Measurements from ENCODE around the gene CCDC178.
"Not testable (repeated sequence)": the region's sequence is repeated elsewhere in the genome, so short reads cannot be mapped to it uniquely, and the experiment has no call there.

The CCDC178 gene

DNA sequence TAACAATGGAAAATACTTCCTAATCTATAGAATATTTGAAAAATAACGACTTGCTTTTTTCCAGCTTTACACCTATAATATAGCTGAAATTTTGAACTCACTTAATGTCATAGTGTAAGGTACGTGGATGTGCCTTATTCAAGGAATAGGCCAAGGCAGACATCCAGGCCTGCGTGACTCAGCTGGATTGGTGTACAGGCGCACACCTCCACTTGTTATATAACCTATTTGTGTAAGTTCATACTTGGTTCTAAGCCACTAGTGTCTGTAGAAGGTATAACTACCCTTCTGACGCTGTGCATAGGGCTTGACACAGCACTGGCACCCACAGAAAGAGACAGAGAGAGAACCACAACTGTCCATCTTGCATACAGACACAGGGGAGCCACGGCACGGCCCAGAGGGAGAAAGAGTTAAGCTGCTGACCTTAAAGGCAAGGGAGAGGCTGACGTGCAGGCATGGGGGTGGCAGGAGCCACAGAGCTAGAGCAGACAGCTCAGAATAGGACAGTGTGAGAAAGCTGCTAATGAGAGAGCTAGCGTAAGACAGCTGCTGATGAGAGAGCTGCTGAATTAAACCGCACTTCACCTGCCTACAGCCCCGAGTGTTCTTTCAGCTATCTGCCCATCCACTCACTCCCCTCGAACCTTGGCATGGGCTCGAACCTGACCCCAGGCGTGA is 16.1 kb downstream of the CCDC178 start:
- Histone ChIP-seq H3K9ac (ENCODE audit: low read length) (no peak overlapping the region), H3K4me1 (ENCODE audit: control insufficient read depth in 1 of 2, insufficient read depth in 2 of 2, low read length in 2 of 2) (no peaks in the 10 kb centered on the region), H3K79me1 (ENCODE audit: low read length) (no peaks in the 10 kb centered on the region), H3K4me2 (ENCODE audit: low read length) (no peak overlapping the region), H2BK5ac (ENCODE audit: low read depth, low read length, poor library complexity) (no peak overlapping the region), H3K27me3 (ENCODE audit: insufficient read depth, low read length) (no peaks in the 10 kb centered on the region), H3K36me3 (ENCODE audit: control insufficient read depth in 1 of 2, insufficient read depth in 2 of 2, low read length in 2 of 2) (no peaks in the 10 kb centered on the region), H3K9me3 (ENCODE audit: insufficient read depth, low read depth, low read length) (no peaks in the 10 kb centered on the region), H4K91ac (ENCODE audit: low read depth, low read length) (no peak overlapping the region), H3K4me3 (ENCODE audit: low read depth, low read length) (no peak overlapping the region), H4K8ac (ENCODE audit: low read depth, low read length) (no peak overlapping the region), H2AK5ac (ENCODE audit: low read length) (no peak overlapping the region), H3K23ac (ENCODE audit: low read length) (no peak overlapping the region), H2BK12ac (ENCODE audit: low read length) (no peak overlapping the region), H3K4ac (ENCODE audit: low read depth, low read length) (no peak overlapping the region), H2BK120ac (ENCODE audit: insufficient read depth, low read length, poor library complexity) (no peak overlapping the region), H3K79me2 (ENCODE audit: control insufficient read depth, insufficient read depth, low read length, poor library complexity) (no peaks in the 10 kb centered on the region), H2AFZ (ENCODE audit: insufficient read depth, low read length, poor library complexity) (no peak overlapping the region), H3K14ac (ENCODE audit: low read length) (no peak overlapping the region), H3K18ac (ENCODE audit: low read length) (no peak overlapping the region), H3K27ac (ENCODE audit: low read depth, low read length) (no peak overlapping the region), H4K12ac (ENCODE audit: low read depth, low read length) (no peak overlapping the region)
- WGBS (ENCODE audit: extremely low coverage, insufficient coverage, insufficient read length), result no CpG with 5 or more reads among the region's 14 CpGs
- no peak for DNase-seq

- H4K91ac ChIP-seq (ENCODE audit: low read depth, low read length), result no peak overlapping the region
- no peaks in the 10 kb centered on the region for H3K27me3 ChIP-seq (ENCODE audit: insufficient read depth, low read length)
- no peak for DNase-seq
- no peak overlapping the region for H3K4me2 ChIP-seq (ENCODE audit: low read length)
- H3K14ac ChIP-seq (ENCODE audit: low read length), result no peak overlapping the region
- H4K8ac ChIP-seq (ENCODE audit: low read depth, low read length), result no peak overlapping the region
- no peak overlapping the region for H3K9ac ChIP-seq (ENCODE audit: low read length)
- H3K79me1 ChIP-seq (ENCODE audit: low read length), result no peaks in the 10 kb centered on the region
- H2AFZ ChIP-seq (ENCODE audit: insufficient read depth, low read length, poor library complexity), result no peak overlapping the region
- no peak overlapping the region for H2AK5ac ChIP-seq (ENCODE audit: low read length)
- H3K23ac ChIP-seq (ENCODE audit: low read length), result no peak overlapping the region
- WGBS (ENCODE audit: extremely low coverage, insufficient coverage, insufficient read length), result no CpG with 5 or more reads among the region's 1 CpG
- no peaks in the 10 kb centered on the region for H3K79me2 ChIP-seq (ENCODE audit: control insufficient read depth, insufficient read depth, low read length, poor library complexity)
- no peaks in the 10 kb centered on the region for H3K9me3 ChIP-seq (ENCODE audit: insufficient read depth, low read depth, low read length)
- H2BK12ac ChIP-seq (ENCODE audit: low read length), result no peak overlapping the region
- H3K27ac ChIP-seq (ENCODE audit: low read depth, low read length), result no peak overlapping the region
- H2BK120ac ChIP-seq (ENCODE audit: insufficient read depth, low read length, poor library complexity), result no peak overlapping the region
- no peak overlapping the region for H2BK5ac ChIP-seq (ENCODE audit: low read depth, low read length, poor library complexity)
- no peak overlapping the region for H3K18ac ChIP-seq (ENCODE audit: low read length)
- no peak overlapping the region for H3K4me3 ChIP-seq (ENCODE audit: low read depth, low read length)
- no peak overlapping the region for H3K4ac ChIP-seq (ENCODE audit: low read depth, low read length)
- H3K4me1 ChIP-seq (ENCODE audit: control insufficient read depth in 1 of 2, insufficient read depth in 2 of 2, low read length in 2 of 2), result no peaks in the 10 kb centered on the region
- H4K12ac ChIP-seq (ENCODE audit: low read depth, low read length), result no peak overlapping the region
- no peaks in the 10 kb centered on the region for H3K36me3 ChIP-seq (ENCODE audit: control insufficient read depth in 1 of 2, insufficient read depth in 2 of 2, low read length in 2 of 2)
Observed at GRCh38 chr18:33421225-33421624, 19.3 kb downstream of the CCDC178 start.

GRCh38 chr18:33404244-33404873 is 36.2 kb downstream of the CCDC178 start:
- Histone ChIP-seq H3K36me3 (ENCODE audit: control insufficient read depth in 1 of 2, insufficient read depth in 2 of 2, low read length in 2 of 2) (no peaks in the 10 kb centered on the region), H3K27me3 (ENCODE audit: insufficient read depth, low read length) (no peaks in the 10 kb centered on the region), H4K12ac (ENCODE audit: low read depth, low read length) (no peak overlapping the region), H3K9me3 (ENCODE audit: insufficient read depth, low read depth, low read length) (no peaks in the 10 kb centered on the region), H3K79me2 (ENCODE audit: control insufficient read depth, insufficient read depth, low read length, poor library complexity) (no peaks in the 10 kb centered on the region), H3K9ac (ENCODE audit: low read length) (no peak overlapping the region), H3K18ac (ENCODE audit: low read length) (no peak overlapping the region), H2AK5ac (ENCODE audit: low read length) (no peak overlapping the region), H3K23ac (ENCODE audit: low read length) (no peak overlapping the region), H3K4me1 (ENCODE audit: control insufficient read depth in 1 of 2, insufficient read depth in 2 of 2, low read length in 2 of 2) (no peaks in the 10 kb centered on the region), H3K4me2 (ENCODE audit: low read length) (no peak overlapping the region), H4K91ac (ENCODE audit: low read depth, low read length) (no peak overlapping the region), H3K4me3 (ENCODE audit: low read depth, low read length) (no peak overlapping the region), H3K4ac (ENCODE audit: low read depth, low read length) (no peak overlapping the region), H2BK120ac (ENCODE audit: insufficient read depth, low read length, poor library complexity) (no peak overlapping the region), H3K79me1 (ENCODE audit: low read length) (no peaks in the 10 kb centered on the region), H3K14ac (ENCODE audit: low read length) (no peak overlapping the region), H2BK5ac (ENCODE audit: low read depth, low read length, poor library complexity) (no peak overlapping the region), H4K8ac (ENCODE audit: low read depth, low read length) (no peak overlapping the region), H2BK12ac (ENCODE audit: low read length) (no peak overlapping the region), H3K27ac (ENCODE audit: low read depth, low read length) (no peak overlapping the region), H2AFZ (ENCODE audit: insufficient read depth, low read length, poor library complexity) (no peak overlapping the region)
- peak in 1 of 2 donors; percentile 1 for DNase-seq

DNA sequence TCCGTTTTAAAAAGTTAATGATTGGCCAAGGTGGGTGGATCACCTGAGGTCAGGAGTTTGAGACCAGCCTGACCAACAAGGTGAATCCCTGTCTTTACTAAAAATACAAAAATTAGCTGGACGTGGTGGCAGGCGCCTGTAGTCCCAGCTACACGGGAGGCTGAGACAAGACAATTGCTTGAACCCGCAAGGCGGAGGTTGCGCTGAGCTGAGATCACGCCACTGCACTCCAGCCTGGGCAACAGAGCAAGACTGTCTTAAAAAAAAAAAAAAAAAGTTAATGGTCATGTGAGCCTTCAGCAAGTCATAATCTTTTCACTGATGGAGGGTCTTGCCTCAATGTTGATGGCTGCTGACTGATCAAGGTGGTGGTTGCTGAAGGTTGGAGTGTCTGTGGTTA is 41.6 kb downstream of the CCDC178 start:
- H4K8ac ChIP-seq (ENCODE audit: low read depth, low read length); H3K23ac ChIP-seq (ENCODE audit: low read length); H3K4ac ChIP-seq (ENCODE audit: low read depth, low read length); H3K9ac ChIP-seq (ENCODE audit: low read length); H4K12ac ChIP-seq (ENCODE audit: low read depth, low read length); H3K79me2 ChIP-seq (ENCODE audit: control insufficient read depth, insufficient read depth, low read length, poor library complexity); H2BK120ac ChIP-seq (ENCODE audit: insufficient read depth, low read length, poor library complexity); H3K27me3 ChIP-seq (ENCODE audit: insufficient read depth, low read length); H2BK12ac ChIP-seq (ENCODE audit: low read length); H3K18ac ChIP-seq (ENCODE audit: low read length); H3K4me3 ChIP-seq (ENCODE audit: low read depth, low read length); H4K91ac ChIP-seq (ENCODE audit: low read depth, low read length); DNase-seq; H2BK5ac ChIP-seq (ENCODE audit: low read depth, low read length, poor library complexity); H3K9me3 ChIP-seq (ENCODE audit: insufficient read depth, low read depth, low read length); H2AK5ac ChIP-seq (ENCODE audit: low read length); H3K4me2 ChIP-seq (ENCODE audit: low read length); H3K4me1 ChIP-seq (ENCODE audit: control insufficient read depth in 1 of 2, insufficient read depth in 2 of 2, low read length in 2 of 2); H3K79me1 ChIP-seq (ENCODE audit: low read length); H3K27ac ChIP-seq (ENCODE audit: low read depth, low read length); H3K14ac ChIP-seq (ENCODE audit: low read length); H3K36me3 ChIP-seq (ENCODE audit: control insufficient read depth in 1 of 2, insufficient read depth in 2 of 2, low read length in 2 of 2); H2AFZ ChIP-seq (ENCODE audit: insufficient read depth, low read length, poor library complexity): not testable (repeated sequence)
- WGBS (ENCODE audit: extremely low coverage, insufficient coverage, insufficient read length), result no CpG with 5 or more reads among the region's 8 CpGs
